HEK293 (cell line): ENCODE results near the gene TMEM123.

Experiments
- CTCF ChIP-seq: fragments of 450-650 bp; formaldehyde crosslinking; IDR thresholded peaks from 2 replicates; pipeline ENCODE4 v1.5.1; 2016; ENCODE audit warnings: missing biosample characterization, missing genetic modification characterization
- GLIS1 ChIP-seq: fragments of 450-650 bp; formaldehyde crosslinking; IDR thresholded peaks from 2 replicates; pipeline ENCODE4 v1.5.1; 2016; ENCODE audit warnings: missing biosample characterization, missing genetic modification characterization
- ZFP37 ChIP-seq: fragments of 450-650 bp; formaldehyde crosslinking; IDR thresholded peaks from 2 replicates; pipeline ENCODE4 v1.5.1; 2016; ENCODE audit warnings: missing biosample characterization, missing genetic modification characterization

- TF ChIP-seq ZFP37 (tag by site-specific recombination), result no peak
- TF ChIP-seq CTCF (tag by site-specific recombination), result no peak
- no peak for TF ChIP-seq GLIS1
Observed at GRCh38 chr11:102416976-102417375, 35.6 kb downstream of the TMEM123 start.
